ENCODE results near the gene PDE8A. TPM values are rescaled to one million over a fixed set of nuclear protein-coding genes. Genes with fewer than 3 reads are reported as not detected.

Gene PDE8A
- total RNA-seq, 1 donor from 2014 or later, result 14.9 TPM

GRCh38 chr15:85026304-85027032 lies 44.8 kb downstream of the PDE8A start:
- DNase-seq, result no peak
- ATAC-seq, result peak; percentile 89
- intact Hi-C loops (cut with micrococcal nuclease), result no loop called here

- ATAC-seq (peak; percentile 11), DNase-seq (no peak)
- intact Hi-C loops (cut with micrococcal nuclease), result no loop called here
Measured at GRCh38 chr15:85027033-85027380, 45.4 kb downstream of the PDE8A start.

- ATAC-seq, result no peak
- intact Hi-C loops (cut with micrococcal nuclease), result no loop called here
Measured at GRCh38 chr15:85027421-85027820, 45.8 kb downstream of the PDE8A start.

GRCh38 chr15:85028416-85028815 lies 46.8 kb downstream of the PDE8A start:
- intact Hi-C loops (cut with micrococcal nuclease), result no loop called here
- ATAC-seq, result no peak

More at GRCh38 chr15:85027421-85027820, 45.8 kb downstream of the PDE8A start:
- no peak for DNase-seq

GRCh38 chr15:85029221-85029620 lies 47.6 kb downstream of the PDE8A start:
- intact Hi-C loops (cut with micrococcal nuclease), result no loop called here
- ATAC-seq (no peak), DNase-seq (no peak)

More at GRCh38 chr15:85028416-85028815, 46.8 kb downstream of the PDE8A start:
- no peak for DNase-seq

GRCh38 chr15:85030301-85030929 lies 48.8 kb downstream of the PDE8A start:
- ATAC-seq, result no peak
- intact Hi-C loops (cut with micrococcal nuclease), result no loop called here
- no peak for DNase-seq

- intact Hi-C loops (cut with micrococcal nuclease), result no loop called here
- no peak for ATAC-seq
- no peak for DNase-seq
Measured at GRCh38 chr15:85031086-85031943, 49.7 kb downstream of the PDE8A start.

- no peak for ATAC-seq
- intact Hi-C loops (cut with micrococcal nuclease), result no loop called here
- no peak for DNase-seq
Measured at GRCh38 chr15:85031944-85032558, 50.4 kb downstream of the PDE8A start.

- no peak for ATAC-seq
- DNase-seq, result no peak
- intact Hi-C loops (cut with micrococcal nuclease), result no loop called here
Measured at GRCh38 chr15:85033148-85033547, 51.5 kb downstream of the PDE8A start.

GRCh38 chr15:85034276-85034675 lies 52.6 kb downstream of the PDE8A start:
- DNase-seq (no peak), ATAC-seq (no peak)
- intact Hi-C loops (cut with micrococcal nuclease), result no loop called here

- DNase-seq (no peak), ATAC-seq (no peak)
- intact Hi-C loops (cut with micrococcal nuclease), result no loop called here
Measured at GRCh38 chr15:85035980-85036379, 54.3 kb downstream of the PDE8A start.

GRCh38 chr15:85036716-85037115 lies 55.1 kb downstream of the PDE8A start:
- no peak for DNase-seq
- intact Hi-C loops (cut with micrococcal nuclease), result no loop called here
- ATAC-seq, result peak; percentile 74

GRCh38 chr15:85037641-85038040 lies 56.0 kb downstream of the PDE8A start:
- intact Hi-C loops (cut with micrococcal nuclease), result no loop called here
- ATAC-seq (no peak), DNase-seq (no peak)

GRCh38 chr15:85041230-85041629 lies 59.6 kb downstream of the PDE8A start:
- intact Hi-C loops (cut with micrococcal nuclease), result no loop called here
- ATAC-seq (no peak), DNase-seq (no peak)

- DNase-seq (no peak), ATAC-seq (peak; percentile 85)
- intact Hi-C loops (cut with micrococcal nuclease), result loop anchor here (2.0 kb wide), 1 partner anchor 90 kb away; no protein-coding TSS in a partner anchor
Measured at GRCh38 chr15:85044251-85044853, 62.7 kb downstream of the PDE8A start.

GRCh38 chr15:85044894-85045293 lies 63.2 kb downstream of the PDE8A start:
- intact Hi-C loops (cut with micrococcal nuclease), result loop anchor here (2.0 kb wide), 1 partner anchor 90 kb away; no protein-coding TSS in a partner anchor
- peak; percentile 11 for ATAC-seq
- no peak for DNase-seq

GRCh38 chr15:85045615-85046014 lies 64.0 kb downstream of the PDE8A start:
- no peak for ATAC-seq
- DNase-seq, result no peak
- intact Hi-C loops (cut with micrococcal nuclease), result loop anchor here (2.0 kb wide), 1 partner anchor 91 kb away; no protein-coding TSS in a partner anchor

- intact Hi-C loops (cut with micrococcal nuclease), result no loop called here
- DNase-seq (no peak), ATAC-seq (peak; percentile 79)
Measured at GRCh38 chr15:85047271-85047948, 65.8 kb downstream of the PDE8A start.

All from left ventricle myocardium superior (tissue), 1 donor.